ENCODE results near the gene BORA.

DNA sequence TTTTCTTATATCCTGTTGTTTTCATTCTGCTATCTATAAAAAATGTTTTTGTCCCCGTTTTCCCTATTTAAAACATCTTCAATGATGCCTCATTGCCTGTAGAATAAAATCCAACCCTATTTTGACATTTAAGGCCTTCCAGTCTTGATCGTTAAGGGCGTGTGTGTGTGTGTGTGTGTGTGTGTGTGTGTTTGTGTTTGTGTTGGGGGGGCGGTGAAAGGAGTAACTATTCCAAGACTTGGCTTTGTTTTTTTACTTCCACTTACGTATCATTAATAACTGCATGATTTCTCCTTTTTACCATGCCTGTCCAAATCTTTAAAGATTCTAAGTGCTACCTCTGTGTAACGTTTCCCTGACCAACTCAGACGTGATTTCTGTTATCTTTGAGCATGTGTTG is 55.0 kb downstream of the BORA start:
- TF ChIP-seq HNF4A (conservative IDR thresholded peaks at IDR 0.05) = no peak
- TF ChIP-seq, protein P1, sequence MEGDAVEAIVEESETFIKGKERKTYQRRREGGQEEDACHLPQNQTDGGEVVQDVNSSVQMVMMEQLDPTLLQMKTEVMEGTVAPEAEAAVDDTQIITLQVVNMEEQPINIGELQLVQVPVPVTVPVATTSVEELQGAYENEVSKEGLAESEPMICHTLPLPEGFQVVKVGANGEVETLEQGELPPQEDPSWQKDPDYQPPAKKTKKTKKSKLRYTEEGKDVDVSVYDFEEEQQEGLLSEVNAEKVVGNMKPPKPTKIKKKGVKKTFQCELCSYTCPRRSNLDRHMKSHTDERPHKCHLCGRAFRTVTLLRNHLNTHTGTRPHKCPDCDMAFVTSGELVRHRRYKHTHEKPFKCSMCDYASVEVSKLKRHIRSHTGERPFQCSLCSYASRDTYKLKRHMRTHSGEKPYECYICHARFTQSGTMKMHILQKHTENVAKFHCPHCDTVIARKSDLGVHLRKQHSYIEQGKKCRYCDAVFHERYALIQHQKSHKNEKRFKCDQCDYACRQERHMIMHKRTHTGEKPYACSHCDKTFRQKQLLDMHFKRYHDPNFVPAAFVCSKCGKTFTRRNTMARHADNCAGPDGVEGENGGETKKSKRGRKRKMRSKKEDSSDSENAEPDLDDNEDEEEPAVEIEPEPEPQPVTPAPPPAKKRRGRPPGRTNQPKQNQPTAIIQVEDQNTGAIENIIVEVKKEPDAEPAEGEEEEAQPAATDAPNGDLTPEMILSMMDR (IDR thresholded peaks at IDR 0.05; ENCODE audit: low read depth, low read length, missing input control) = no peak
- TF ChIP-seq YY1 (IDR thresholded peaks at IDR 0.05) = no peak
- TF ChIP-seq GABPA (IDR thresholded peaks at IDR 0.05 in 1 of 2, conservative IDR thresholded peaks at IDR 0.05 in 1 of 2) = no peak
- no peak for TF ChIP-seq JUND (IDR thresholded peaks at IDR 0.05)
- no peak for TF ChIP-seq TAF1 (conservative IDR thresholded peaks at IDR 0.05)
- no peak for TF ChIP-seq SP1 (IDR thresholded peaks at IDR 0.05)
- TF ChIP-seq, protein P2, sequence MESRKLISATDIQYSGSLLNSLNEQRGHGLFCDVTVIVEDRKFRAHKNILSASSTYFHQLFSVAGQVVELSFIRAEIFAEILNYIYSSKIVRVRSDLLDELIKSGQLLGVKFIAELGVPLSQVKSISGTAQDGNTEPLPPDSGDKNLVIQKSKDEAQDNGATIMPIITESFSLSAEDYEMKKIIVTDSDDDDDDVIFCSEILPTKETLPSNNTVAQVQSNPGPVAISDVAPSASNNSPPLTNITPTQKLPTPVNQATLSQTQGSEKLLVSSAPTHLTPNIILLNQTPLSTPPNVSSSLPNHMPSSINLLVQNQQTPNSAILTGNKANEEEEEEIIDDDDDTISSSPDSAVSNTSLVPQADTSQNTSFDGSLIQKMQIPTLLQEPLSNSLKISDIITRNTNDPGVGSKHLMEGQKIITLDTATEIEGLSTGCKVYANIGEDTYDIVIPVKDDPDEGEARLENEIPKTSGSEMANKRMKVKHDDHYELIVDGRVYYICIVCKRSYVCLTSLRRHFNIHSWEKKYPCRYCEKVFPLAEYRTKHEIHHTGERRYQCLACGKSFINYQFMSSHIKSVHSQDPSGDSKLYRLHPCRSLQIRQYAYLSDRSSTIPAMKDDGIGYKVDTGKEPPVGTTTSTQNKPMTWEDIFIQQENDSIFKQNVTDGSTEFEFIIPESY (IDR thresholded peaks at IDR 0.05) = no peak
- TF ChIP-seq, protein P3, sequence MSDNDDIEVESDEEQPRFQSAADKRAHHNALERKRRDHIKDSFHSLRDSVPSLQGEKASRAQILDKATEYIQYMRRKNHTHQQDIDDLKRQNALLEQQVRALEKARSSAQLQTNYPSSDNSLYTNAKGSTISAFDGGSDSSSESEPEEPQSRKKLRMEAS (IDR thresholded peaks at IDR 0.05) = no peak
- TF ChIP-seq EGR1 (IDR thresholded peaks at IDR 0.05; ENCODE audit: low read depth in 2 of 2) = no peak
- no peak for TF ChIP-seq HNF4G (IDR thresholded peaks at IDR 0.05)
